HTR-8/SVneo (cell line): Measurements from ENCODE around the gene RAPGEF6.
A peak's percentile ranks its signal among the peaks of the same experiment; 100 is the strongest.
"Not testable (repeated sequence)": the region's sequence is repeated elsewhere in the genome, so short reads cannot be mapped to it uniquely, and the experiment has no call there.

Experiments
- DNase-seq: peaks from one replicate; pipeline ENCODE4 v3.0.0; 2011; ENCODE audit warnings: low spot score, mixed read lengths; ENCODE audit not compliant: insufficient read length
- FAIRE-seq: peaks from 2 replicates; lab custom pipeline; 2011; peaks lifted over from hg19 to GRCh38; lab: Jason Lieb, UNC

RAPGEF6 gene

DNA sequence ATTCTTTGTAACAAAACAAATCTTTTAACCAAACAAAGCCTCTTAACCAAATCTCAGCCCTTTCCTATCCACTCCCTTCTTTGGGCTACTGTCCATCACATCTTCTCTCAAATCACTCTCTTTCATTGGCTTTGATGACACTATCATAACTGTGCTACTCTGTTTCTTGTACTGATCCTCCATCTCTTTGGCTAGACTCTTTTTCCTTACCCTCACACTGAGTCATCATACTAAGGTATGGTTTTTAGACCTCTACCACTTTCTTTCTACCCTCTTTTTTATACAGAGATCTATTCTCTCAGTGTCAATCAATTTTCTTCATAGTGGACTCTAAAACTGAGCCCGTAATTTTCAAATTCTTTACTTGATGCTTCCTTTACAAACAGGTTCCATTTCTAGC lies 174.9 kb downstream of the RAPGEF6 start:
- no peak for FAIRE-seq

DNA sequence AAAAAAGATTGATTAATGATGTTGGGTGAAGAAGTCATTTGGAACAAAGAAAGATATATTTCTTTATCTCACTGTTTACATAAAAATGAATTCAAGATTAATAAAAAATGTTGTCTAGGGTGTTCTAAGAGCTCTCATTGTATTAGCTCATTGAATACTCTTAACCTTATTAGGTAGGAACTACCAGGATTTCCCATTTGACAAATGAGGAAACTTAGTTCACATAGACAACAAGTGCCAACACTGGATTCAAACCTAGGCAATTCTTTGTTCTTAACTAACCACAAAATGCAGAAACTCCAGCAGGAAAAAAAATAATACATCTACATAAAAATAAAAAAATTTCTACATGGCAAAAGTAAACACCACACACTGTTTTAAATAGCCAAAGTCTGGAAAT lies 175.8 kb downstream of the RAPGEF6 start:
- FAIRE-seq (no peak), DNase-seq (no peak)

More for the DNA sequence above, 174.9 kb downstream of the RAPGEF6 start:
- DNase-seq, result no peak

DNA sequence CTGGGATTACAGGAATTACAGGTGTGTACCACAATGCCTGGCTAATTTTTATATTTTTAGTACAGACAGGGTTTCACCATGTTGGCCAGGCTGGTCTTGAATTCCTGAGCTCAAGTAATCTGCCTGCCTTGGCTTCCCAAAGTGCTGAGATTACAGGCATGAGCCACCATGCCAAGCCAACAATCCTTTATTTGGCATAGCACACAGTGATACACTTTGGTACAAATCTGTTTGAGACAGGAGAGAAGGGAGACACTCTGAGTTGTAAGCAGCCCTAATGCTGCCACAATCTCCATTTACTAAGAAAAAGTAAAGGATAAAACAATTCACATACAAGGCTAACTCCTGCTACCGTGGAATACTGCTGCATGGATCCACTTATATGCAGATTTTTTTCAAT lies 177.8 kb downstream of the RAPGEF6 start:
- DNase-seq (no peak), FAIRE-seq (no peak)

DNA sequence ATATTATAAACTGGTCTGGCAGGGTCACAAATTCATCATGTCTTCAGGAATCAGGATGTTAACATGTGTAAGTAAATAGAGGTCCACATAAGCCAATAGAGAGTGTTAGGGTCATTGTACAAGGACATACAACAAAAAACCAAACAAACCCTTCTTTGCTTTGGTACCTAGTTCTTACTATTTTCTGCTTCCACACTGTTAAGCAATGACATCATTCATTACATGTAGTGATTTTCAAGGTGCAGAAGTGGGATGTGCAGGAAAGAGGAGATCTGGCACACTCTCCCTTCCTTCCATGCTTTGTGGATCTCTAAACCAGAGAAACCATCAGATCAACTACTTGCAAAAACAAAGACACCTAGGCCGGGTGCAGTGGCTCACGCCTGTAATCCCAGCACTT lies 184.1 kb downstream of the RAPGEF6 start:
- no peak for FAIRE-seq
- DNase-seq, result no peak

DNA sequence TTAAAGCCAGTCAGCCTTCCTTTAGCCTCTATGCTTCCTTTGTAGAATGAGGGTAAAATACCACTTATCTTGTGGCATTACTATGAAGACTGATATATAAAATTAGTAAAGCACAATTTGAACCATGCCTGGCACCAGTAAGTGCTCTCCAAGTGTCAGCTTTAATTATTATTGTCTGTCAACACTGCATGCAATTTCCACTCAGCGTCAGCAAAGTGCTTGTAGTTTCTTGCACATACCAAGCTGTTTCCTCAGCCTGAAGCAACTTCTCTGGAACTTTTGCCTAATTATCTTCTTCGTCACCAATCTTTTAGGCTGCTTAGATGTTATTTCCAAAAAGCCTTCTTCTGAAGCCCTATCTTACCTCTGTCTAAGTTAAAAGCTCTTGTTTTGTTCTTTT lies 193.8 kb downstream of the RAPGEF6 start:
- FAIRE-seq (no peak), DNase-seq (no peak)

DNA sequence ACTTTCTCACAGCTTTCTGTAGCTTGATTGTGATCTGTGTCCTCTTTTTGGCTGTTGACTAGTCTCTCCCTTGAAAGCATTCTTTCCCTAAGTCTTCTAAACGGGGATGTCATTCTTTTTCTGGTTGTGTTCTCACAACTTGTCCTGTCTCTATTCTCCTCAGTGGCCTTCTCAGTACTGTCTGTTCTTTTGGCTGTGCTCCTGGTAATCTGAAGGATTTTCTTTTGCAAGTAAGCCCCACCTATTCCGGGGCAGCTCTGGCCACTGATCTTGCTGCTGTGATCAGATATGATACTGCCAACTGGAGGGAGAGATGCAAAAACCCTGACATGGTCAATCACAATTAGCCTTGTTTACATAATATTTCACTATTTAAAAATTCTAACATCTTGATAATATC lies 198.9 kb downstream of the RAPGEF6 start:
- FAIRE-seq (no peak), DNase-seq (no peak)

DNA sequence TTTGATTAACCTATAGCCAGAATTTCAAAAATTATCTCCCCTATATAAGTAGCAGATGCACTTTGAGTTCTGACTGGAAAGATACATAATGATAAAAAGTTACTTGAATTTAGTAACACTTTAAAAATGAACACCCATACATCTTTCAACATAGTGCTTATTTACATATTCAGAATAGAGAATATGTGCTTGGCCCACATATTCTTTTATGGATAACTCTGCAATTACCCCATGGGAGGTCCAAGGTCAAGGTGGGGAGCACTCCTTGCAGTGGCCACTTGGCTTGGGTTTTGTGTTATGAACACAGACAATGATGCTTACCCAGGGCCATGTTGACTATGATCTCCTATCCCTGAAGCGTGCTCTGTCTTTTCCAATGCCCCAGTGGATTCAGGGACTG lies 201.9 kb downstream of the RAPGEF6 start:
- FAIRE-seq (peak; percentile 16), DNase-seq (no peak)

DNA sequence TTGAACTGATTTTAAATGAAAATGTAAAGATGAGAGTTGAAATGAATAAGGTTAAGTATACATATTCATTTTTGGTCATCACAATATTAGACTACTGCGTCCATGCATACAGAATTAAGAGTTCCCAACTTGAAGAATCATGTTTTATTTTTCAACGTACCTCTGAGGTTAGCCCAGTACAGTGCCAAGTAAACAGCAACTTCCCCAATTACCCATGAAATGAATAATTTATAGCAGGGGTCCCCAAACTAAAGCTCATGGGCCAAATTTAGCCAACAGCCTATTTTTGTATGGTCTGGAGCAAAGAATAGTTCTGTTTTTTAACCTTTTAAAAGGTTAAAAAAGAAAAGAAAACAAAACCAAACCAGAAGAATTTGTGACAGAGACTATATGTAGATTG lies 203.2 kb downstream of the RAPGEF6 start:
- FAIRE-seq (no peak), DNase-seq (no peak)

DNA sequence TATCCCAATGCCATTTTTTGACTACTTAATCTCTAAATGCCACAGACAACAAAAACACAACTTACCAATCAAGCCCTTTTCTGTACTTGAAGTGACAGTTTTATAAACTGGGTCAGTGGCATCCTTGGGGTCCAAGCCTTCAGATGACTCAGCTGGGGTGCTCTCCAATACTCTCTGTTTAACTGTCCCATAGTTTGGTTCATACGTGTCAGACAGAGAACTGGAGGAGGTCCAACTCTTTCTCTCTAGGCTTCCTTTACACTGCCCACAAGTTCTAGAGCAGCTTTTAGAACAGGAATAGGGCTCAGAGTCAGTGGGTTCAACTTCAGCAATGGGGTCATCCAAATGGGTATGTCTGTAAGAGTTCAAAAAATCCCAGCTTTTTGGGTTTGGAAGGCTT lies 204.2 kb downstream of the RAPGEF6 start:
- DNase-seq (no peak), FAIRE-seq (no peak)

DNA sequence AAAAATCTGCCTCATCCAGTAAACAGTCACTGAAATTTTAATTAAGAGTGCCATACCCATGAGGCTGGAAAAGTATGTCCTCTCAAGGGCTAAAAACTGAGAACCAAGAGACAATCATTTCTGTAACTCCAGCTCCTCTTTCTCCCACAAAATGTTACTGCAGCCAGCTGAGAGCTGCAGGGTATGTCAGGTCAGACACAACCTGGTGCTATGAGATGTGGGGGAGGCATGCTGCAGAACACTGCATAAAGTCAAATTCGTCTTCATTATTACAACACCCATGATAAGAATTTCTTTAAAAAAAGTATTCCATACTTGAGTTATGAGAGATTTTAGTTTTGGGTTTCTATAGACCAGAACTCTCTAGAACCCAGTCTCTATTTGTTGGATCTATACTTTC lies 209.0 kb downstream of the RAPGEF6 start:
- FAIRE-seq, result no peak

DNA sequence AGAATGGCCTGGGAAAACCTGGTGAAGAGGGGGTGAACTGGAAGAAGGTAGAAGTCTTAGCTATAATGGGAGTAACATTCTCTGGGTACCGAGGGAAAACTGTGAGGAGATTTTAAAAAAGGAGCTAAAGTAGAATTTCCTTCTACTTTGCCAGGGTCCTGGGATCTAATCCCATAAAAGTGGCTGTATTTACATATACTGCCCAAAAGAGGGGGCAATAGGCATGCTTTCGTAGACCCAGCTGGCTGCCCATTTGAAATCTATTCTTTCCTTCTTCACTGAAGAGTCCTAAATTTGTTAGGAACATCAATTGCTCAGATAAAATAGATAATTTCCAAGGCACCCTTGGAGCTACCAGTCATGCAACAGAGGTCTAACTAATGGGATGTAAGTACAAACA lies 212.0 kb downstream of the RAPGEF6 start:
- FAIRE-seq (no peak), DNase-seq (peak; percentile 26)

More for the DNA sequence above, 209.0 kb downstream of the RAPGEF6 start:
- DNase-seq, result no peak

DNA sequence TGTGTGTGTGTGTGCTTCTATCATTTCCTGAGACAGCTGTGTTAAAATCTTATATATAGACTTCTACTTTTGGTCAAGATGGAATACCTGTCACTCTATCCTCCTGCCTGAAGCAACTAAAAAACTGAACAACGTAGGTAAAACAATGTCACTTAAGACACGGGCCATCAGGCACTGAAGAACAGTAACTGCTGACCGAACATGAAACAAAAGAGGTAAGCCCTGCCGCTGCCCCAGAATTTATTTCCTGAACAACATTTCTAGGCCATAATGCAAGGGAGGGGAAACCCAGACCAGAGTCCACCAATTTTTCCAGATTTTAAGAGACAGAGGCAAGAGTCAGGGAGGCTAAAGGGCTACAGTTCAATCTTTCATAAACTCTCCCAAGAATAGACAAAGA lies 215.2 kb downstream of the RAPGEF6 start:
- DNase-seq (no peak), FAIRE-seq (no peak)

DNA sequence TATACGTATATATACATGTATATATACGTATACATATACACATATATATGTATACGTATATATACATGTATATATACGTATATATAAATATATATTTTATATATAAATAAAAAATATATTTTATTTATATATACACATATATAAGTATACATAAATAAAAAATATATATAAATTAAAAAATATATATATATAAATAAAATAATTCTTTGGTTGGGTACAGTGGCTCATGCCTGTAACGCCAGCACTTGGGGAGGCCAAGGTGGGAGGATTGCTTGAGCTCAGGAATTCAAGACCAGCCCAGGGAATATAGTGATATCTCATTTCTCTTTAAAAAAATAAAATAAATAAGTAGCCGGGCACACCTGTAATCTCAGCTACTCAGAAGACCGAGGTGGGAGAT lies 216.2 kb downstream of the RAPGEF6 start:
- DNase-seq (no peak), FAIRE-seq (no peak)

DNA sequence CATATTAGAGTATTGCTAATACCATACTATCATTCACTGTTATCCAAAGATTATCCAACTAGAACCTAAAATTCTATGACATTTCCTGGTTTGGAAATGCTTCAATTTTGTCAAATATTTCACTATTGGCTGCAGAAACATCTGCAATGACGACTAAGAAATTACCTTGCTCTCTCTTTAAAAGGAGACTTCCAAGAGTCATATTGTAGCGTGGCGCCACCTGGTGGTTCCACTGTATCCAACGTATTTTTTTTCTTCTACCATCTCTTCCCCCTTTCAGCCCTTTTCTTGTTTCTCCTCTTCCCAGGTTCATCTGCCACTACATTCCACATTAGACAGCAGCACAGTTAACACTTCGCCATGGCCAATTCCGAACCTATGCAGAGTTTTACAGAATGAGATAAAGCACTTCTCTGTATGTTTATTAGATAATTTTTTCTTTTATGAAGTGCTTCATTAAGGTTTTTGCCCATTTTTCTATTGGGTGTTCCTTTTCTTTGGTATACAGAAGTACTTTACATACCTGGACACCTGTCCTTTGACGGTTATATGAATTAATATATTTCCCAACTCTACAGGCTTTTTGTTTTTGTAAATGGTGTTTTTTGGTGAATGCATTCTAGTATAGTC lies 217.7 kb downstream of the RAPGEF6 start:
- peak; percentile 62 for DNase-seq

DNA sequence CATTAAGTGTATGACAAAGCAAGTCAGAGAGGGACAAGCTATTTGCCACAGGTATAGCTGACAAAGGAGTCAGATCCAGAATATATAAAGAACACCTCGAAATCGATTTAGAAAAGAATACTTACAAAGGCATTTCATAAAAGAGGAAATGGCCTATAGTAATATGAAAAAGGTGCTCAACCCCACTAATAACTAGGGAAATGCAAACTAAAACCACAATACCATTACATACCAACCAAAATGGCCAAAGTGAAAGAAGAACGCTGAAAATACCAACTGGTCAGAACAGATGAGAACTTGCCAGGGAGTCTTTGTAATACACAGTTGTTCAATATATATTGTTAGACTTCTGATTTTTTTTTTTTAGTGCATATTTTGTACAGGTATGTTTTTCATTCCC lies 218.3 kb downstream of the RAPGEF6 start:
- DNase-seq, result no peak
- no peak for FAIRE-seq

More for the DNA sequence above, 217.7 kb downstream of the RAPGEF6 start:
- no peak for FAIRE-seq

DNA sequence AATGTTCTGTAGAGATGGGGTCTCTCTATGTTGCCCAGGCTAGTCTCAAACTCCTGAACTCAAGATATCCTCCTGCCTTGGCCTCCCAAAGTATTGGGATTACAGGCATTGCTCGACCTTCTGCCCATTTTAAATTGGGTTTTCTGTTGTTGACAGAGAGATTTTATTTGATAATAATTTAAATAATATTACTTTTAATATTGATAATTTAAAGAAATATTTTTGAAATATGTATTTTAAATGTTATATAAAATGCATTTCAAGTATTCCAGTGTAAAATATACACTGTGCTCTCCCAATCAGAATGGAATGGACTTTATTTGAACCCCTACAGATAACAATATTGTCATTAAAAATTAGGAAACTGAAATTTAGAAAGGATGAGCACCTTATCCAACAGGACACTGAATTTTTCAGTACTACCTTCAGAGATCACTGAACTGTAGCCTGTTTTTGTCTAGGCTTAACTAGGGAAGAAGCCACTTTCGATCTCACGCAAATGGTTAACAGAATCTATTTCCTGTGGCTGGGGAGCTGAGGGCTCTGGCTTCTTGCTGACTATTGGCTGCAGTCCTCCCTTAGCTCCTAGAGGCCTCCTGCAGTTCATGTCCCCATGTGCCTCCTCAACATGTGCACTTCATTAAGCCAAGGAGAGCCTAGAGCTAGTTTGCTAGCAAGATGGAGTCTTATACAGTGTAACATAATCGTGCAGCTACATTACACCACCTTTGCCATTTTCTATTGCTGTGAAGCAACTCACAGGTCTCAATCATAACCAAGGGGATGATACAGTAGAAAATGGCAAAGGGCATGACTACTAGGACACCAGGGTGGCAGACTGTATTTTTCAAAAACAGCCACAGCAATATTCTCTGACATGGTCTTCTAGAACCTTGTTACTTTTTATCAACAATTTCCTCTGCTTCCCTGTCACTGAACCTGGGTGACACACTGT lies 221.1 kb downstream of the RAPGEF6 start:
- no peak for FAIRE-seq

DNA sequence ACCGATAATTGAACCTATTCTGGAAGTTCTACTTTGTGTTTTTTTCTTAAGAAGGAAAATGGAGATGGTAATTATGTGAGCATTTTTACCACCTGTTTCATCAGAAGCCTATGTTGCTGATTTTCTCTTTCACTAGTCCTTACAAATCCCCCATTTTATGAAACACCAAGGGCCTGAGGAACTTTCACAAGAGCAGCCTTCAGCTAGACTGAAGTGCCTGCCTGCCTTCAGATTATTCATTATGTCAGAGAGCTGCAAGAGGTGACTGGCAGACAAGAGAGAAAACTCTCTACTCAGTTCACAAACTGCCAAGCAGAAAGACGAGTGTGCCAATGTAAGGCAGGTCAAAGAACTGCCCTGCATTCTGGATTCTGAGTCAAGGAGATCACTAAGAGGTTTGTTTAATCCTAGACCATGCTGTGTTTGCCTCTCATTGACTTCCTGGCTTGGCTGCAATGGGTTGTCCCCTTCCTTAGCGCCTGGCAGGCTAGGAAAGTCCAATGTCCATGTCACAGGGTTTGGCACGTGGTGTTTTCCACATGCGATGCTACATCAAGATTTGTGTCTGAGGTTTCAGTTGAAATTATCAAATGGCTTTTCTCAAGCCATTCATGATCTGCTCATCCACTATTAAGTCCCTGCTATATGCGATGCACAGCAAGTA lies 227.9 kb downstream of the RAPGEF6 start:
- DNase-seq (no peak), FAIRE-seq (no peak)

More for the DNA sequence above, 221.1 kb downstream of the RAPGEF6 start:
- no peak for DNase-seq

DNA sequence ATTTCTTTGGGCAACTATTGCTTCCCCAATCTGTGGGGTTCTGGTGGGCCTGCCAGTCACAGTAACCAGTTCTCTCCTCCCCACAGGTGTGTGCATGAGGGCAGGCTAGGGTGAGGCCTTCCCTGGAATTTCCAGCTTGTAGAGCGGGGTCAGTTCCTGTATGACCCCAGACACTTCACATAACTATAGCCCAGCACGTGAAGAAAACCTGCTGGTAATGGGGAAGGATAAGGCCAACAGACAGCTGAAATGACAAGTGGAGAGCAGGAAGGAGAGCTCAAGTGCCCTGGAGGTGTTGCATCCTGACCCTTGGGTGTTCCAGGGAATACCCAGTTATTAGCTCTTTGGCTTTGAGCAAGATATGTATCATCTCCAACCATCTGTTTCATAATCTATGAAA lies 229.0 kb downstream of the RAPGEF6 start:
- FAIRE-seq (no peak), DNase-seq (no peak)

DNA sequence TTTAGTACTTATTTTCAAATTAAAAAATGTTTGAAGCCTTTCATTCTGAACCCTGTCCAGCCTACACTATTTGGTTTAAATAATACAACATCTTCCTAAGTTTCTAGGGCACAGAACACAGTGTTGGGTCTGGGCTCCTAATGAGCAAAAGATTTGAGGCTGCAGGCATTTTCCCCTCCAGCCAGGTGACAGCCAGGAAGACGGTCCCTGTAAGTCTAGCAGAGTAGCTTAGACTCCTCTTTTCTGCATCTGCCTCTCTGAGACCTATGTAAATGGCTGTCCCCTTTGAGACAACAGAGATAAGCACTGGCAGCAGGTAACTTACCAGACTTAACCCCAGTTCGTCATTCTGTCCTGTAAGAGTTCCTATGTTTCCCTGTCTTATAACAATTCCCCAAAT lies 229.4 kb downstream of the RAPGEF6 start:
- FAIRE-seq, result no peak
- no peak for DNase-seq

DNA sequence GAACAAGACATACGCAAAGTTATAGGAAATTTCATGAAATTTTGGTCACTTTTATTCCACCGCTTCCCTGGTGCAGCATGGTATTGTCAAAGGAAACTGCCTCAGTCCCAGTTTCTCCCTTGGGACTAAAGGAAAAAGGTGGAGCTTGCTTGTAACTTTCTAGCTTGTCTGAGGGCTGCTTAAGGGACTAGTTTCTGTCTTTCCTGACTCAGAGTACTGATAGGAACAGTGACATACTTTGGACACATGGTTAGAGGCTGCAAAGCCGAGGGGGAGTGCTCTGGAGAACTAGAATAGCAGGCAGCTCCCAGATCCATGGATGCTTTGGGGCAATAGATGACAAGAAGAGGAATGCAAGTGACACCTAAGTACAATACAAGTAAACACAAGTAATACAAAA lies 234.4 kb downstream of the RAPGEF6 start:
- FAIRE-seq (no peak), DNase-seq (no peak)

DNA sequence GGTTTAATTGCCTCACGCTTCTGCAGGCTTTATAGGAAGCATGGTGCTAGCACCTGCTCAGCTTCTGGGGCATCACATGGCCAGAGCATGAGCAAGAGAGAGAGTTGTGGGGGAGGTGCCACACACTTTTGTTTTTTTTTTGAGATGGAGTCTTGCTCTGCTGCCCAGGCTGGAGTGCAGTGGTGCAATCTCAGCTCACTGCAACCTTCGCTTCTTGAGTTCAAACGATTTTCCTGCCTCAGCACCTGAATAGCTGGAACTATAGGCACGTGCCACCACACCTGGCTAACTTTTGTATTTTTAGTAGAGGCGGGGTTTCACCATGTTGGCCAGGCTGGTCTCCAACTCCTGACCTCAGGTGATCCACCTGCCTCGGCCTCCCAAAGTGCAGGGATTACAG lies 236.0 kb downstream of the RAPGEF6 start:
- not testable (repeated sequence) for DNase-seq

More for the DNA sequence above, 236.0 kb downstream of the RAPGEF6 start:
- not testable (repeated sequence) for FAIRE-seq
